Upper lobe of left lung (tissue), 4 donors: ENCODE results near the gene LINGO1.

Experiments used
- CTCF ChIP-seq, 6 experiments: fragments of 450-650 bp in 4 of 6; fragments of 200-600 bp in 2 of 6; sonication (generic) in 2 of 6; IDR thresholded peaks; one replicate each; pipeline ENCODE4 v1.5.1; 2016 to 2019; ENCODE audit warnings: antibody characterized with exemption in 6 of 6
- POLR2A ChIP-seq, 4 donors: fragments of 450-650 bp; IDR thresholded peaks; one replicate each; pipeline ENCODE4 v1.5.1; 2016 to 2017; ENCODE audit warnings: antibody characterized with exemption in 4 of 4, mild to moderate bottlenecking in 2 of 4
- POLR2AphosphoS5 ChIP-seq, 2 donors: sonication (generic); formaldehyde crosslinking; IDR thresholded peaks; one replicate each; pipeline ENCODE4 v1.5.1; 2017; ENCODE audit warnings: antibody characterized with exemption in 2 of 2

GRCh38 chr15:77578641-77579372 lies 53.9 kb downstream of the LINGO1 start:
- TF ChIP-seq POLR2AphosphoS5 (IDR thresholded peaks at IDR 0.05) (no peak), POLR2A (IDR thresholded peaks at IDR 0.05) (no peak), CTCF (IDR thresholded peaks at IDR 0.05) (no peak)
